AG09309 (cell line): ENCODE results near the gene CYP4F12.

Experiments used
- DNase-seq: peaks from one replicate; pipeline ENCODE4 v3.0.0-alpha.2; 2010; ENCODE audit warnings: low read depth
- H3K4me3 ChIP-seq: 2 replicates; pipeline ENCODE4 v1.5.1; 2011; ENCODE audit warnings: mild to moderate bottlenecking, low read depth, low read length, moderate library complexity; ENCODE audit not compliant: control insufficient read depth
- TF ChIP-seq, protein P1 (sequence below): IDR thresholded peaks from 2 replicates; pipeline ENCODE4 v1.5.1; 2011; ENCODE audit warnings: mild to moderate bottlenecking, low read depth, low read length, inconsistent platforms; ENCODE audit not compliant: insufficient read depth, control insufficient read depth; ENCODE audit errors: missing control alignments

The CYP4F12 gene, protein sequence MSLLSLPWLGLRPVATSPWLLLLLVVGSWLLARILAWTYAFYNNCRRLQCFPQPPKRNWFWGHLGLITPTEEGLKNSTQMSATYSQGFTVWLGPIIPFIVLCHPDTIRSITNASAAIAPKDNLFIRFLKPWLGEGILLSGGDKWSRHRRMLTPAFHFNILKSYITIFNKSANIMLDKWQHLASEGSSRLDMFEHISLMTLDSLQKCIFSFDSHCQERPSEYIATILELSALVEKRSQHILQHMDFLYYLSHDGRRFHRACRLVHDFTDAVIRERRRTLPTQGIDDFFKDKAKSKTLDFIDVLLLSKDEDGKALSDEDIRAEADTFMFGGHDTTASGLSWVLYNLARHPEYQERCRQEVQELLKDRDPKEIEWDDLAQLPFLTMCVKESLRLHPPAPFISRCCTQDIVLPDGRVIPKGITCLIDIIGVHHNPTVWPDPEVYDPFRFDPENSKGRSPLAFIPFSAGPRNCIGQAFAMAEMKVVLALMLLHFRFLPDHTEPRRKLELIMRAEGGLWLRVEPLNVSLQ

DNA sequence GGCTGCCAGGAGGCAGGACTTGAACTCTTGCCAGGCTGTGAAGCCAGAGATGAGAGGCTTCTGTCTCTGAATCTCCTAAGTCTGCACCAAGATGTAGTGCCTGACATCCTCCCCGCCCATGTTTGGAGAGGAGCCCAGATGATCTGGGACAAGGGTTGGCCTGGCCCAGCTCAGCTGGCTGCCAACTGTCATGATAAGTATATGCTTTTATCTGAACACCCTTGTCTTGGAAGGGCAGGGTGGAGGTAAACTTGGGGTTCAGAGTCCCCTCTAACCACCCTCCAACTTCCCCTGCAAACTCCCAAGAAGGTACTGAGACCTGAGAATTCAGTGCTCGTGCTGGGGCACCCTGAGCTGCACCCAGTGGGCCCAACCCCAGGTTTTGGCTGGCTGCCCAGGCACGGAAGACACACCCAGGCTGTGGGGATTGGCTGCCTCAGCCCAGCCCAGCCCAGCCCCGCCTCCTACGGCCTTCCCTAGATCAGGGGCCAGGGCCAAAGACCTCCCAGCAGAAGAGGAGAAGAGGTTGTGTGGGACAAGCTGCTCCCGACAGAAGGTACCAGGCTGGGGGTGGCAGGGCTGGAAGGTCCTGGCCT is at the start of gene CYP4F12:
Gene CYP4F12, plus strand, starts transcription at position 508 of the 596 bp plus-strand sequence. CDS start 443 bp downstream, outside the sequence.
- H3K4me3 ChIP-seq: no peak within 1 kb of the TSS
- TF ChIP-seq, protein P1, sequence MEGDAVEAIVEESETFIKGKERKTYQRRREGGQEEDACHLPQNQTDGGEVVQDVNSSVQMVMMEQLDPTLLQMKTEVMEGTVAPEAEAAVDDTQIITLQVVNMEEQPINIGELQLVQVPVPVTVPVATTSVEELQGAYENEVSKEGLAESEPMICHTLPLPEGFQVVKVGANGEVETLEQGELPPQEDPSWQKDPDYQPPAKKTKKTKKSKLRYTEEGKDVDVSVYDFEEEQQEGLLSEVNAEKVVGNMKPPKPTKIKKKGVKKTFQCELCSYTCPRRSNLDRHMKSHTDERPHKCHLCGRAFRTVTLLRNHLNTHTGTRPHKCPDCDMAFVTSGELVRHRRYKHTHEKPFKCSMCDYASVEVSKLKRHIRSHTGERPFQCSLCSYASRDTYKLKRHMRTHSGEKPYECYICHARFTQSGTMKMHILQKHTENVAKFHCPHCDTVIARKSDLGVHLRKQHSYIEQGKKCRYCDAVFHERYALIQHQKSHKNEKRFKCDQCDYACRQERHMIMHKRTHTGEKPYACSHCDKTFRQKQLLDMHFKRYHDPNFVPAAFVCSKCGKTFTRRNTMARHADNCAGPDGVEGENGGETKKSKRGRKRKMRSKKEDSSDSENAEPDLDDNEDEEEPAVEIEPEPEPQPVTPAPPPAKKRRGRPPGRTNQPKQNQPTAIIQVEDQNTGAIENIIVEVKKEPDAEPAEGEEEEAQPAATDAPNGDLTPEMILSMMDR: no peak
- DNase-seq: no peak

DNA sequence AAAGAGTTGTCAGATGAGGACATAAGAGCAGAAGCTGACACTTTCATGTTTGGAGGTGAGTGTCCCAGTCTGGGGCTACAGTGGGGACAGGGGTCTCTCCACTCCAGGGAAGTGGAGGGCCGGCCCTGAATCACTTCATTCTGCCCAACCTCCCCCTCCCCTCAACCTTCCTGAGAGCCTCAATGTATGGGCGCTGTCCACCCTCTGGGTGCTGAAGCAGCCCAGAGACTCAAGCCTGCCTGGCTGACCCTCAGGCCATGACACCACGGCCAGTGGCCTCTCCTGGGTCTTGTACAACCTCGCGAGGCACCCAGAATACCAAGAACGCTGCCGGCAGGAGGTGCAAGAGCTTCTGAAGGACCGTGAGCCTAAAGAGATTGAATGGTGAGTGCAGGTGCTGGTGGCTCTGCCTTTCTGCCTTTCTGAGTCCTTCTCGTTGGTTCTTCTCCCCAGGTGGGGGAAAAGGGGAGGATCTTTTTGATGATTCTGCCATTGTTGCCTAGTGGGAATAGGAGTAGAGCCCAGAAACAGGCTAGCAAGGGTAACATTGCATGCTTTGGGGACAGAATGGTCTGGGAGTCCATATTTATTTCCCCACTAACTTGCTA is 49.1 kb upstream of the CYP4F12 start:
- no peak overlapping the region for H3K4me3 ChIP-seq
- DNase-seq: no peak
- TF ChIP-seq, protein P1: no peak

DNA sequence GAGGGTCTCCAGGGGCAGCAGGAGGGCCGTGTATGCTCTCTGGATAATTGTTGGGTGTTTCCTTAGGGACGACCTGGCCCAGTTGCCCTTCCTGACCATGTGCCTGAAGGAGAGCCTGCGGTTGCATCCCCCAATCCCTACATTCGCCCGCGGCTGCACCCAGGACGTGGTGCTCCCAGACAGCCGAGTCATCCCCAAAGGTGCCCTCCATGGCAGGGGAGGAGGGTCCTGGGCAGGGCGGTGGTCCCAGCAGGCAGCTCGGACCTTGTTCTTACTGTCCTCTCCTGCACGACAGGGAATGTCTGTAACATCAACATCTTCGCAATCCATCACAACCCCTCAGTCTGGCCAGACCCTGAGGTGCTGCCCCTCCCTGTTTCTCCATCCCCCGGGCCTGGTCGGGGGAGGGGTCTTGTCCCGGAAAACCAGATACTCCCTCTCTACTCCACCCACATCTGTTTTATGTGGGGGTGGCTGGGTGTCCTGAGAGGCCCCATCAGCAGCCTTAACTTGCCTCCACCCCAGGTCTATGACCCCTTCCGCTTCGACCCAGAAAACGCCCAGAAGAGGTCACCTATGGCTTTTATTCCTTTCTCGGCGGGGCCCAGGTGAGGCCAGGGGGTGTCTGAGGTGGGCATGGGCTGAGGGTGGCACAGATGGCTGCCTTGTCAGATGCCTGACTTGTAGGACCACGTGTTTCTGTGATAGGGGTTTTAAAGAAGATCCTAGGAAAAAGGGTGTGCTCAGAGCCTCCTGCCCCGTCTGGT is 44.5 kb upstream of the CYP4F12 start:
- TF ChIP-seq, protein P1: no peak
- H3K4me3 ChIP-seq: no peak overlapping the region
- no peak for DNase-seq

DNA sequence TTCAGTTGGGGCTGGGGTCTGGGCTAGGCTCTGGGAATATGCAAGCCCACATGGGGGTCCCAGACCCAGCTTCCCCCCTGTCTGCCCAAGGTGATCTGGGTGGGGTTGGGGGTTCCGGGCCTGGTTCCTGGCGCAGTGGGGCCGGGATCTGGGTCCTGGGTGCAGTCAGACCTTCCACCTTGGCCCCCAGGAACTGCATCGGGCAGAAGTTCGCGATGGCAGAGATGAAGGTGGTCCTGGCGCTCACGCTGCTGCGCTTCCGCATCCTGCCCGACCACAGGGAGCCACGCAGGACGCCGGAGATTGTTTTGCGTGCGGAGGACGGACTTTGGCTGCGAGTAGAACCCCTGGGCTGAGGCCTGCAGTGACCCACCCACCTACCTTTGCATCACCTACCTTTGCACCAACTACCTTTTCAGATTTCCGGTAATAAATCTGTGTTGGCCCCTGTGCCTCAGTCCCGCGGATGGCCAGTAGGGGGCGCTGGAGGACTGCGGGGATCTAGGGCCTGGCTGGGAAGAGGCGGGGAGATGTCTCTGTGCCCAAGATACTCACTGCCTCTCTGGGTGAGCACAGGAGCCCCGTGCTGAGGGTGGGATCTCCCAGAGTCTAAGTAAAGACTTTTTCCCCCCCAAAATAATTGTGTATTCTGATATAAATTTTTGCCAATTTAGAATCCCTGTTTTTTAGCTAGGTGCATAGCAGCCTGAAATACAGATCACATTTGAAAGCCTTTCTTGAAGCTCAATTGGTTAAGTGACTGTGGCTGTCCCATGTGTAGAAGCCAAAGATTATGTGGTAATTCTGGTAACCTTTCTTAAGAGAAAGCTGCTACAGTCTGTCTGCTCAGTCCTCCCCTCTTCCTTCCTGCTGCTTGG is 43.6 kb upstream of the CYP4F12 start:
- no peak overlapping the region for H3K4me3 ChIP-seq
- TF ChIP-seq, protein P1: peak; percentile 95
- peak; percentile 1 for DNase-seq

DNA sequence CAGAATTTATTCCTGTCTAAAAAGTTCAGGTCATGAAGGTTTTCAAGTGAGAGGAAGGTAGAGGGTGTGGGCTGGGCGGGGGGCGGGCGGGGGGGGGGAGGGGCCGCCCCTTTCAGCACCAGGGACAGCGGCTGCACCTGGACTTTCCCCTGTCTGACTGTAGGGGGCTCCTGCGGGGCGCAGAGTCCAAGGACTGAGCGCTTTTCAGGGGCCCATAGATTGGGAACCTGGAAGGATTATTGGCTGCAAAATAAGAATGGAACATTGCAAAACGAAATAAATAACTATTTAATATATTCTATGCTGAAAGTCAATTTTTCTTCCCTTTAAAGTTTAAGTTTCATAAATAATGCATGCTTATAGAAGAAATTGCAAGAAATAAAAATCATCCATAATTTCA is 41.1 kb upstream of the CYP4F12 start:
- TF ChIP-seq, protein P1: peak; percentile 44

More for the DNA sequence above, 41.1 kb upstream of the CYP4F12 start:
- no peak overlapping the region for H3K4me3 ChIP-seq
- no peak for DNase-seq
